ENCODE measurements around the gene UGT8.

Gene UGT8

GRCh38 chr4:114642173-114642780, 43.7 kb downstream of the UGT8 start:
- Histone ChIP-seq H3K27me3 (ENCODE audit: insufficient read depth, low read depth) (no peaks in the 10 kb centered on the region), H3K36me3 (ENCODE audit: insufficient read depth) (no peaks in the 10 kb centered on the region), H3K4me1 (ENCODE audit: low read depth, poor library complexity, severe bottlenecking) (no peaks in the 10 kb centered on the region), H3K4me2 (no peak overlapping the region), H2AFZ (ENCODE audit: low read depth) (no peak overlapping the region), H3K79me2 (ENCODE audit: insufficient read depth, low read depth) (no peaks in the 10 kb centered on the region), H3K4me3 (IDR thresholded peaks at IDR 0.05; ENCODE audit: insufficient read depth, low read depth, low read length) (no peak overlapping the region), H3K9ac (no peak overlapping the region), H3K27ac (no peak overlapping the region), H4K20me1 (ENCODE audit: insufficient read depth) (no peaks in the 10 kb centered on the region)
- no peak for TF ChIP-seq CTCF (conservative IDR thresholded peaks at IDR 0.05; ENCODE audit: low read depth, low read length)

GRCh38 chr4:114649908-114650307, 51.3 kb downstream of the UGT8 start:
- no peak for TF ChIP-seq CTCF (conservative IDR thresholded peaks at IDR 0.05; ENCODE audit: low read depth, low read length)
- Histone ChIP-seq H3K27me3 (ENCODE audit: insufficient read depth, low read depth) (no peaks in the 10 kb centered on the region), H3K36me3 (ENCODE audit: insufficient read depth) (no peaks in the 10 kb centered on the region), H3K4me1 (ENCODE audit: low read depth, poor library complexity, severe bottlenecking) (no peaks in the 10 kb centered on the region), H3K9ac (no peak overlapping the region), H3K4me3 (IDR thresholded peaks at IDR 0.05; ENCODE audit: insufficient read depth, low read depth, low read length) (no peak overlapping the region), H3K4me2 (no peak overlapping the region), H4K20me1 (ENCODE audit: insufficient read depth) (no peaks in the 10 kb centered on the region), H3K79me2 (ENCODE audit: insufficient read depth, low read depth) (0 out of 2 replicates have a peak, but pooled peaks cover 5% of the 10 kb centered on the region), H2AFZ (ENCODE audit: low read depth) (no peak overlapping the region), H3K27ac (no peak overlapping the region)

- Histone ChIP-seq H3K4me2 (no peak overlapping the region), H3K4me3 (IDR thresholded peaks at IDR 0.05; ENCODE audit: insufficient read depth, low read depth, low read length) (no peak overlapping the region), H3K79me2 (ENCODE audit: insufficient read depth, low read depth) (0 out of 2 replicates have a peak, but pooled peaks cover 5% of the 10 kb centered on the region), H3K9ac (no peak overlapping the region), H3K27ac (no peak overlapping the region), H4K20me1 (ENCODE audit: insufficient read depth) (no peaks in the 10 kb centered on the region), H3K27me3 (ENCODE audit: insufficient read depth, low read depth) (no peaks in the 10 kb centered on the region), H3K4me1 (ENCODE audit: low read depth, poor library complexity, severe bottlenecking) (no peaks in the 10 kb centered on the region), H2AFZ (ENCODE audit: low read depth) (no peak overlapping the region), H3K36me3 (ENCODE audit: insufficient read depth) (no peaks in the 10 kb centered on the region)
- no peak for TF ChIP-seq CTCF (conservative IDR thresholded peaks at IDR 0.05; ENCODE audit: low read depth, low read length)
These were observed 55.1 kb downstream of the UGT8 start for GRCh38 chr4:114653675-114654074.

- H3K36me3 ChIP-seq (ENCODE audit: insufficient read depth): no peaks in the 10 kb centered on the region
- 0 out of 2 replicates have a peak, but pooled peaks cover 5% of the 10 kb centered on the region for H3K79me2 ChIP-seq (ENCODE audit: insufficient read depth, low read depth)
- no peak overlapping the region for H2AFZ ChIP-seq (ENCODE audit: low read depth)
- no peak overlapping the region for H3K9ac ChIP-seq
- no peak overlapping the region for H3K4me2 ChIP-seq
- H3K27me3 ChIP-seq (ENCODE audit: insufficient read depth, low read depth): no peaks in the 10 kb centered on the region
- TF ChIP-seq CTCF (conservative IDR thresholded peaks at IDR 0.05; ENCODE audit: low read depth, low read length): no peak
- H3K27ac ChIP-seq: no peak overlapping the region
- H3K4me3 ChIP-seq (IDR thresholded peaks at IDR 0.05; ENCODE audit: insufficient read depth, low read depth, low read length): no peak overlapping the region
- H3K4me1 ChIP-seq (ENCODE audit: low read depth, poor library complexity, severe bottlenecking): no peaks in the 10 kb centered on the region
- no peaks in the 10 kb centered on the region for H4K20me1 ChIP-seq (ENCODE audit: insufficient read depth)
These were observed 56.0 kb downstream of the UGT8 start for GRCh38 chr4:114654592-114654991.

Data from KMS-11 (cell line).